Liver (tissue), 9 donors: ENCODE results near the gene MPDZ. TPM values are rescaled to one million over a fixed set of nuclear protein-coding genes. Genes with fewer than 3 reads are reported as not detected.

Experiments
- DNase-seq: peaks from one replicate; pipeline ENCODE4 v3.0.0-alpha.2; 2017; ENCODE audit warnings: low spot score
- H3K27ac ChIP-seq, 2 donors: one replicate each; pipeline ENCODE4 v1.7.0; 2013; ENCODE audit warnings: inconsistent platforms in 2 of 2, low read length in 2 of 2, control low read depth in 1 of 2, low read depth in 1 of 2, mild to moderate bottlenecking in 1 of 2
- H3K27me3 ChIP-seq, 4 donors: one replicate each; pipeline versions ENCODE4 v1.6.1 to v1.7.0; 2013; ENCODE audit warnings: low read length in 3 of 4, inconsistent platforms in 1 of 4, mild to moderate bottlenecking in 1 of 4, moderate library complexity in 1 of 4; ENCODE audit not compliant: control insufficient read depth in 4 of 4, insufficient read depth in 4 of 4
- H3K36me3 ChIP-seq, 4 donors: one replicate each; pipeline versions ENCODE4 v1.6.1 to v1.7.0; 2013; ENCODE audit warnings: low read length in 3 of 4, mild to moderate bottlenecking in 3 of 4, low read depth in 1 of 4, moderate library complexity in 1 of 4; ENCODE audit not compliant: control insufficient read depth in 4 of 4, insufficient read depth in 3 of 4
- H3K4me1 ChIP-seq, 4 donors: one replicate each; pipeline versions ENCODE4 v1.6.1 to v1.7.0; 2013; ENCODE audit warnings: low read length in 3 of 4, mild to moderate bottlenecking in 3 of 4, moderate library complexity in 1 of 4; ENCODE audit not compliant: control insufficient read depth in 4 of 4, insufficient read depth in 4 of 4
- H3K4me3 ChIP-seq, 3 donors: one replicate each; pipeline versions ENCODE4 v1.6.1 to v1.7.0; 2013; ENCODE audit warnings: low read length in 3 of 3, control low read depth in 1 of 3, low read depth in 1 of 3, mild to moderate bottlenecking in 1 of 3
- H3K9ac ChIP-seq, 2 donors: one replicate each; pipeline ENCODE4 v1.7.0; 2013; ENCODE audit warnings: low read length in 2 of 2, mild to moderate bottlenecking in 2 of 2, moderate library complexity in 2 of 2, control low read depth in 1 of 2, low read depth in 1 of 2
- H3K9me3 ChIP-seq, 4 donors: one replicate each; pipeline versions ENCODE4 v1.6.1 to v1.7.0; 2013; ENCODE audit warnings: low read length in 3 of 4; ENCODE audit not compliant: control insufficient read depth in 4 of 4
- ATF3 ChIP-seq: IDR thresholded peaks from 2 replicates; pipeline ENCODE4 v1.6.1; 2016; ENCODE audit warnings: antibody characterized with exemption
- CTCF ChIP-seq: fragments of 150-350 bp; IDR thresholded peaks from 2 replicates; pipeline ENCODE4 v1.5.1; 2017; ENCODE audit warnings: improper control_type of control experiment, low read depth, low read length; ENCODE audit not compliant: missing input control
- EGR1 ChIP-seq, 2 donors: IDR thresholded peaks; 2 replicates each; pipeline ENCODE4 v1.6.1; 2016 to 2018; ENCODE audit warnings: antibody characterized with exemption in 2 of 2, low read depth in 2 of 2
- FOXA1 ChIP-seq: IDR thresholded peaks from 2 replicates; pipeline ENCODE4 v1.6.1; 2016; ENCODE audit warnings: antibody characterized with exemption
- FOXA2 ChIP-seq: IDR thresholded peaks from 2 replicates; pipeline ENCODE4 v1.6.1; 2016; ENCODE audit warnings: antibody characterized with exemption
- GABPA ChIP-seq, 2 donors: IDR thresholded peaks in 1 of 2; conservative IDR thresholded peaks in 1 of 2; 2 replicates each; pipeline ENCODE4 v1.6.1; 2016; ENCODE audit warnings: antibody characterized with exemption in 2 of 2, mild to moderate bottlenecking in 1 of 2, moderate library complexity in 1 of 2
- HNF4A ChIP-seq, 2 donors: conservative IDR thresholded peaks; 2 replicates each; pipeline ENCODE4 v1.6.1; 2016; ENCODE audit warnings: antibody characterized with exemption in 2 of 2, mild to moderate bottlenecking in 2 of 2
- HNF4G ChIP-seq: IDR thresholded peaks from 2 replicates; pipeline ENCODE4 v1.6.1; 2016; ENCODE audit warnings: antibody characterized with exemption
- JUND ChIP-seq, 2 donors: IDR thresholded peaks; 2 replicates each; pipeline ENCODE4 v1.6.1; 2016; ENCODE audit warnings: antibody characterized with exemption in 2 of 2
- MAX ChIP-seq: IDR thresholded peaks from 2 replicates; pipeline ENCODE4 v1.6.1; 2016; ENCODE audit warnings: antibody characterized with exemption
- NR2F2 ChIP-seq: IDR thresholded peaks from 2 replicates; pipeline ENCODE4 v1.6.1; 2016; ENCODE audit warnings: antibody characterized with exemption
- RAD21 ChIP-seq, 2 donors: IDR thresholded peaks; 2 replicates each; pipeline ENCODE4 v1.6.1; 2016; ENCODE audit warnings: antibody characterized with exemption in 2 of 2, mild to moderate bottlenecking in 2 of 2
- REST ChIP-seq: IDR thresholded peaks from 2 replicates; pipeline ENCODE4 v1.6.1; 2016; ENCODE audit warnings: antibody characterized with exemption, mild to moderate bottlenecking
- RXRA ChIP-seq, 2 donors: IDR thresholded peaks; 2 replicates each; pipeline ENCODE4 v1.6.1; 2017 to 2018; ENCODE audit warnings: antibody characterized with exemption in 2 of 2, mild to moderate bottlenecking in 1 of 2
- SP1 ChIP-seq: IDR thresholded peaks from 2 replicates; pipeline ENCODE4 v1.6.1; 2018; ENCODE audit warnings: antibody characterized with exemption, mild to moderate bottlenecking
- TAF1 ChIP-seq: conservative IDR thresholded peaks from 2 replicates; pipeline ENCODE4 v1.6.1; 2016; ENCODE audit warnings: antibody characterized with exemption, mild to moderate bottlenecking
- YY1 ChIP-seq: IDR thresholded peaks from 2 replicates; pipeline ENCODE4 v1.6.1; 2016; ENCODE audit warnings: antibody characterized with exemption, mild to moderate bottlenecking
- ZBTB33 ChIP-seq: IDR thresholded peaks from 2 replicates; pipeline ENCODE4 v1.6.1; 2016; ENCODE audit warnings: antibody characterized with exemption
- WGBS: extraction: QIAGEN DNeasy Blood & Tissue Kit; methylation state at CpG from one replicate; pipeline ENCODE4 v1.1.7; 2013; 5-methylcytosine and 5-hydroxymethylcytosine counted together
- polyA plus RNA-seq, 2 donors: library from polyadenylated mRNA; stranded (reverse) in 1 of 2; unstranded in 1 of 2; fragments of 200-250 nt in 1 of 2; fragments of >200 nt in 1 of 2; fragmentation: Nextera tagmentation in 1 of 2; extraction: Ambion mirVana in 1 of 2; gene quantifications; one replicate each; pipeline versions ENCODE4 v1.2.1 to v1.2.3, GENCODE V29; 2013 to 2015
- total RNA-seq, 2 donors: library from RNA; depleted of rRNA; stranded (reverse); fragments of >200 nt; gene quantifications; one replicate each; pipeline ENCODE4 v1.2.3, GENCODE V29; 2014
- donor health status: healthy.
- donor health status: healthy.
- donor health status: healthy.
- donor health status: healthy.
- donor health status: healthy.

Gene MPDZ
- total and polyA plus RNA-seq, 4 donors: 20.3 to 71.2 (median 30.2) TPM

- Histone ChIP-seq H3K27ac (no peak overlapping the region), H3K9ac (no peak overlapping the region), H3K36me3 (no peaks in the 10 kb centered on the region), H3K27me3 (no peaks in the 10 kb centered on the region), H3K9me3 (no peaks in the 10 kb centered on the region), H3K4me1 (peaks cover 0 to 7% (median 2%) of the 10 kb centered on the region in 4 donors), H3K4me3 (no peak overlapping the region)
- TF ChIP-seq FOXA2: no peak
- TF ChIP-seq EGR1 (IDR thresholded peaks at IDR 0.05; ENCODE audit: low read depth in 2 of 2): no peak
- no peak for TF ChIP-seq HNF4A (conservative IDR thresholded peaks at IDR 0.05)
- no peak for TF ChIP-seq SP1
- no peak for TF ChIP-seq MAX
- no peak for TF ChIP-seq FOXA1
- TF ChIP-seq RAD21 (IDR thresholded peaks at IDR 0.05): no peak
- no peak for TF ChIP-seq TAF1
- no peak for DNase-seq
- WGBS: 96% methylated on average over 1 of the region's 1 CpG
Observed at GRCh38 chr9:13210306-13210705, 69.2 kb downstream of the MPDZ start.

- Histone ChIP-seq H3K27ac (no peak overlapping the region), H3K36me3 (no peaks in the 10 kb centered on the region), H3K27me3 (no peaks in the 10 kb centered on the region), H3K9me3 (no peaks in the 10 kb centered on the region), H3K9ac (no peak overlapping the region), H3K4me1 (peaks cover 0 to 7% (median 2%) of the 10 kb centered on the region in 4 donors), H3K4me3 (no peak overlapping the region)
- WGBS: 65% methylated on average over 3 of the region's 3 CpGs
- TF ChIP-seq JUND (IDR thresholded peaks at IDR 0.05): no peak
- TF ChIP-seq HNF4G: no peak
- TF ChIP-seq EGR1 (IDR thresholded peaks at IDR 0.05; ENCODE audit: low read depth in 2 of 2): no peak
- TF ChIP-seq NR2F2: no peak
- TF ChIP-seq CTCF: no peak
- TF ChIP-seq REST: no peak
- TF ChIP-seq YY1: no peak
- TF ChIP-seq FOXA1: no peak
- TF ChIP-seq RXRA (IDR thresholded peaks at IDR 0.05): no peak
- TF ChIP-seq MAX: no peak
- no peak for TF ChIP-seq TAF1
- no peak for TF ChIP-seq GABPA (IDR thresholded peaks at IDR 0.05 in 1 of 2, conservative IDR thresholded peaks at IDR 0.05 in 1 of 2)
- TF ChIP-seq HNF4A (conservative IDR thresholded peaks at IDR 0.05): no peak
- TF ChIP-seq FOXA2: no peak
- TF ChIP-seq RAD21 (IDR thresholded peaks at IDR 0.05): no peak
- no peak for TF ChIP-seq ZBTB33
- no peak for TF ChIP-seq ATF3
- DNase-seq: no peak
Observed at GRCh38 chr9:13209498-13209897, 70.0 kb downstream of the MPDZ start.
